HG03095 (cell line): ENCODE data around the gene SP140.
A peak's percentile ranks its signal among the peaks of the same experiment; 100 is the strongest.
"Not testable (repeated sequence)": the region's sequence is repeated elsewhere in the genome, so short reads cannot be mapped to it uniquely, and the experiment has no call there.

Experiments
- ATAC-seq: cut with Tn5 transposase; IDR thresholded peaks from one replicate; pipeline ENCODE4 v1.9.1; 2021; ENCODE audit warnings: moderate library complexity; ENCODE audit not compliant: unreplicated experiment

The SP140 gene

DNA sequence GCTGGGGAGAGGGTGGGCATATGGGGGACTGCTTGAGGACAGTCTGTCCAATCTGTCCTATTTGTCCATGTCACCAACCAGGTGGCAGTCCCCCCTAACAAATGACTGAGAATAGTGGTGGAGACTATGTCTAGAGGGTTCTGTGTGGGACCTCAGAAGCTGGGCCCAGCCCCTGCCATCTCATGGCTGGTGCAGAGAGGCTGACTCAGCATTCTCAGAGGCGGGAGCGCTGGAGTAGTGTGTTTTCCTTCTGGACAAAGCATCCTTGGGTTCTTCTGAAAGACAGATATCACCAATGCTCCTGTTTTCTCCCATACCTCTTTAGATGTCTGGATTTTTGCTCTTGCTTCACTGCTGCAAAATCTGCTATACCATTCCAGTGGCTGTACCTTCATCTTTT is 57.4 kb downstream of the SP140 start:
- no peak for ATAC-seq

- no peak for ATAC-seq
Measured at GRCh38 chr2:230286048-230286447, 60.5 kb downstream of the SP140 start.

DNA sequence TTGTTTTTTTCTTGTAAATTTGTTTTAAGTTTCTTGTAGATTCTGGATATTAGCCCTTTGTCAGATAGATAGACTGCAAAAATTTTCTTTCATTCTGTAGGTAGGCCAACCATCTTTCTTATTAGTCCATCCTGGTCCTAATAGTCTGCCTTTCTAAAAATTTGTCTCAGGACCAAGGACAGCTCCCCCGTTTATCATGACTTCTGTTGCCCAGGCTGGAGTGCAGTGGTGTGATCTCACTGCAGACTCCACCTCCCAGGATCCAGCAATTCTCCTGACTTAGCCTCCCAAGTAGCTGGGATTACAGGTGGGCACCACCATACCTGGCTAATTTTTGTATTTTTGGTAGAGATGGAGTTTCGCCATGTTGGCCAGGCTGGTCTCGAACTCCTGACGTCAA is 63.8 kb downstream of the SP140 start:
- not testable (repeated sequence) for ATAC-seq

GRCh38 chr2:230295192-230295591 is 69.7 kb downstream of the SP140 start:
- ATAC-seq = no peak

GRCh38 chr2:230296917-230297316 is 71.4 kb downstream of the SP140 start:
- ATAC-seq = no peak

DNA sequence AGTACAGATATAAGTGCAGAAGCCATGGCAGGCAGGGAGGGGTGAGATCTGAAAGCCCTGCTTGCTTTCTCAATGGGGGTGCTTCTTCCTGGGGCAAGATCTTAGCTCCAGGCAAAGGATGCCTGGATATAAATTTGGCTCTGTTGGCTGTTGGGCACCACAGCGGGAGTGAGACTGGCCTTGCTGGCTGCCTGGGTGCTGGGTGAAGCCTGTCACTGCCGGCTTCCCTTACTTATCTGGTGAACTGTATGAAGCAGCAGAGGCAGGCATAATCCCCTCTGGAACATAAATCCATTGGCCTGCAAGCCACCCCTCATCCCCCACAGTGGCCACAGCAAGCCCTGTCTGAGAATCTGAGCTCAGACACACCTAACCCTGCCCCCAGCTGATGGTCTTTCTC is 74.1 kb downstream of the SP140 start:
- ATAC-seq = no peak

DNA sequence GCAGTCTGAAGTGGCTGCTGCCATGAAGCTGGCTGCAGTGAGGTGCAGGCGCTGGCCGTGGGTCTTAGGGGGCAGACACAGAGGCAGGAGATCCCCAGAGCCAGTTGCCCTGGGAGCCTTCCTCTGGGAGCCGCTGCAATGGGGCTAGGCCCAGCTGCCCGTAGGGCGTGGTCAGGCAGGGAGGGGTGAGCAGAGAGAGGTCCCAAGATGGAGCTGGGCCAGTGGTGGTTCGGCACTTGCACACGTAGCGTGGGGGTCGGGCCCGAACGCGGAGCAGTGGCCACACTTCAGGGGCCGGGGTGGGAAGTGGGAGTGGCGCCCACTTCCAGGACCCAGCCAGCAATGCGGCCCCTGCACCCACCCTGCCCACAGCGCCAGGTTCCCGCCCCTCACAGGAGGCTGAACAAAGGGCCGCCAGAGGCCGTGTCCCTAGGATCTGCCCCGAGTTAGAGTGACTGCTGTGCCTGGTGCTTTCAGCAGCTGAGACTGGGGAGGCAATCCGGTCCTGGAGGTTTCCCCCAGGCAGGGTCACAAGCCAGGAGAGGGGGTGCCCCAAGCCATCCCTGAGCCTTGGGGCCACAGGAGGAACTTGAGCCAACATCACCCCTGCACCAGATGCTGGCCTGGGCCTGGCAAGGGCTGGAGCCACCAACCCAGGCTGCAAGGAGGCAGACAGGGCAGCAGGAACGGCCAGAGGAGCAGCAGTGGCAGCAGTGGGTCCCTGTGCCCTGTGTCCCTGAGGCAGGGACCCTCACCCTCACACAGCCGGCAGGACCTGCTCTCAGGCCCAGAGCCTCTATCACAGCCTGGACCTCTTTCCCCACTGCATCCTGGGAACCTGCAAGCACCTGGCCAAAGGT is 80.1 kb downstream of the SP140 start:
- ATAC-seq = no peak

DNA sequence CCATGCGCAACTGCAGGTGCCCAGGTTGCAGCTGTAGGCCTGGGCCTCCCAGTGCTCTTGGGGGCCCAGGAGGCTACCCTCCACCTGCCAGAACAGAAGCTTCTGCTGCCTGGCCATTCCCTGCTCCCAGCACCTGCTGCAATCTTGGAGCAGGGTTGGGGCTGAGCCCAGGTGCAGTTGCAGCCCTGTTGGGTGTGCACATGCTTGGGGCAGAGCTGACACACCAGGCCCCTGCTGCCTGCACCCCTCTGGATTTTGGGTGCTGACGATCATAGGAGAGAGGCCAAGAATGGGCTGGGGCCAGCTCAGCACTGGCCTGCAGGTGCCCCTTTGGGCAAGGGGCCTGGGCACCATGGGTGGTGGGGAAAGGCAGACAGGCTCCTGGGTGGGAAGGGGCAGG is 80.9 kb downstream of the SP140 start:
- no peak for ATAC-seq

- no peak for ATAC-seq
Measured at GRCh38 chr2:230307485-230307884, 81.9 kb downstream of the SP140 start.

GRCh38 chr2:230308402-230309000 is 83.0 kb downstream of the SP140 start:
- ATAC-seq = no peak

GRCh38 chr2:230310792-230311191 is 85.3 kb downstream of the SP140 start:
- not testable (repeated sequence) for ATAC-seq

GRCh38 chr2:230311634-230312033 is 86.1 kb downstream of the SP140 start:
- ATAC-seq = not testable (repeated sequence)

GRCh38 chr2:230312638-230313037 is 87.1 kb downstream of the SP140 start:
- ATAC-seq = no peak

DNA sequence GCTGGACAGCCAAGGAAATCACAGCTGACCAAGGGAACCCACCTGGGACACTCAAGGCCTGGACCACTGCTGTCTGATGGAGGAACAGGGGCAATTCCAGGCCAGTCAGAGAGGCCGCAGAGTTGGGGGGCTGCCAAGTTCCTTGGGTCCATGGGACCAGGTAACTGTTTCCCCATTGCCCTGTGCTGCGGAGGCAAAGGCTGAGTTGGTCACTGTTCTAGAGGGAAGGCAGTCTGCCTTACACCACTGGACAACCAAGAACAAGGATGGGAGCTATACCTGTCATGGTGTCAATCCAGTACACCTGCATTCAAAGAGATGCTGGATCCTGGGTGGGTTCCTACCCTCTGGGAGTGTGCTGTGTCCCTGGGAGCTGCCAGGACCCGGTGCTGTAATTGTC is 91.8 kb downstream of the SP140 start:
- no peak for ATAC-seq

GRCh38 chr2:230318190-230319121 is 92.9 kb downstream of the SP140 start:
- ATAC-seq = peak; percentile 37

DNA sequence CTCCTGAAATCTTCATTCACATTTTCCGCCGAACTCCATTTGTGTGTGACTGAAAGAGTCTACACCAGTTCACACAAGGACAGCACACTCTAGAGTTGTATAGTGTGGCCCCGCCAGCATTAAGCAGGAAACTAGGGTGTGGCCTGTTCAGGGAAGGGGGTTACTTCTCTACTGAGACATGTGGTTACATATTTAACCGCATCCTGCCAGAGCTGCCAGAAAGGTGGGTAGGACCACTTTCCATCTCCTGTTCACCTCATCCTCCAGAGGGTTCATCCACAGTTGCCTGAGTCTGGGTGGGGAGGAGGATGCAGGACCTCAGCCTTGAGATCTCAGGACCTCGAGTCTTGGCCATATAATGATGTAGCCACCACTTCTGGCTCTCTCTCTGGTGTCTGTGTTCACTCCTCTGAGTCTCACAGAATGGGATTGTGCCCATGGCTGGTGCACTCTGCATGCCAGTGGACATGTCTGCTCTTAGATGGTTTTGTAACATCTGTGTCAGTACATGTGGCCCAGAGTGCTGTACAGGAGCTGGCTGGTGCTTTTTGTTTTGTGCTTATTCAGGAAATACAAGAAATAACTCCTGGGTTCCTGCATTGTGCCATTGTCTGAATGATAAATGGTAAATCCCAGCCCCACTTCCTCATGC is 93.8 kb downstream of the SP140 start:
- peak; percentile 74 for ATAC-seq

GRCh38 chr2:230321031-230321430 is 95.5 kb downstream of the SP140 start:
- no peak for ATAC-seq

DNA sequence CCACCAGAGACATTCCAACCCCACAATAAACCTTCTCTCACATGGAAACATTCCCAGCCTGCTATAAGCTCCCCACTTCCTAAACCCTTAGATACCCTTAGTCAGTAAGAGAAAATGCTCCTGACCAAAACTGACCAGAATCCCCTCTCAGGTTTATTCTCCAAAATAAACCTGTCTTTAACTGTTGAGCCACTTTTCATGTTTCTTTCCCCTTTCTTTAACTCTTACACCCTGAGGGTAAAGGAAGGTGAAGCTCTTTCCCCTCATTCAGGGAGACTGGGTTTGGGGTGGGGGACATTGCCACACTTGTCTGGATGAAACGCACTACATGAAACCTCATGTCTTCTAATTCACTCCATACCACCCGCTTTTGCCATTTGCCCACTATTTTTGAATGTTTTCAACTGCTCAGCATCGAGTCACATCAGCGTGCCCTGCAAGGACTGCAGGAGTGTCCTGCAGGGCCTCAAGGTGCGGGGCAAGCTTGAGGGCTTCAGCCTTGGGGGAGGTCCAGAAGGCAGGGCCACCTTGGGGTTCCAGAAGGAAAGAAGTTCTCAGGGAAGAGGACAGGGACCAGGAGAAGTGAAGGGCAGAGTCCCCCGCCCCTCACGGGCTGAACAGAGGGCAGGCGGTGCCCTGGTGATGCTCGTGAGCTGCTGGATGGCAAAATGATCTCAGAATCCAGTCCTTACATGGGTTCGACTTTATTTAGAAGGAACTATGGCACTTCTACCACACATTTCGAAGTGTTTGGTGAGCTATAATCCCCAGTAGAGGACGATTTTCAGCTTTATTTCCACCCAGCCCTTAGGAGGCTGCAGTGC is 97.2 kb downstream of the SP140 start:
- ATAC-seq = no peak

DNA sequence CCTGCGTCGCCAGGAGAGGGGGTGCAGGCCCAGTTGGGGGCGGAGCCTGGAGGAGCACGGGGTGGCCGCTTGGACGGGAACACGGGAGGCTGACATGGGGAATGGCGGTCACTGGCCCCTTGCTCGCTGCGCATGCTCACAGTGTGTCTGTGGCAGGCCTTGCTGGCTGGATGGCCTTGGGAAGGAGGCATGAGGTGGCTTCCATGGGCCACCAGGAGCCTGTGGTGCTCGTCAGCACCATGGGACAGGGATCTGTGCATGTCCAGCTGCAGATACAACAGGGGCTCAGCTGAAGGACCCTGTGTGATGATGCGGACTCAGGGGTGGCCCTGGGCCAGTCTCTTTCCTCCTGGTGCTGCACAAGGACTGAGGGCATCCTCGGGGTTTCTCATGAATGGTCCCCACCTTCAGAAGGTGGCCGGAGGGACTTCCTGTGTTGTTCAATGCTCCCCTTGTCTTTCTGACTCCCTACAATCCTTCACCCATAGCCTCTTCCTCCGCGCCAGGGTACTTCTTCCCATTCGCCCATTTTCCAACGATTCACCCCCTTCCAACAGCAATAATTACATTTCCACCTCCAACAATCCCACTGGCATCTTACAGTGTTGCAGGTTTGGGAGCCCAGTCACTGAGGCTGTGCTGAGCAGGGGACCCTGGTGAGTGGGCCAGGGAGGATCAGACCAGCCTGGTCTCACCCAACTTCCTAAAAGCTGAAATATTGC is 98.0 kb downstream of the SP140 start:
- ATAC-seq = no peak
